HT1080 (cell line): Measurements from ENCODE around the gene CCDC28B. TPM values are rescaled to one million over a fixed set of nuclear protein-coding genes. Genes with fewer than 3 reads are reported as not detected.

Experiments used
- DNase-seq: peaks from one replicate; pipeline ENCODE4 v3.0.0-alpha.2; 2015; ENCODE audit warnings: low read depth
- total RNA-seq: library from RNA; depleted of rRNA; stranded (reverse); fragments of >200 nt; shearing (Covaris generic); gene quantifications from 2 replicates; pipeline ENCODE4 v1.2.3, GENCODE V29; 2014; rRNA removed

The CCDC28B gene
- total RNA-seq, 1 experiment from 2014 or later = 14.0 TPM

DNA sequence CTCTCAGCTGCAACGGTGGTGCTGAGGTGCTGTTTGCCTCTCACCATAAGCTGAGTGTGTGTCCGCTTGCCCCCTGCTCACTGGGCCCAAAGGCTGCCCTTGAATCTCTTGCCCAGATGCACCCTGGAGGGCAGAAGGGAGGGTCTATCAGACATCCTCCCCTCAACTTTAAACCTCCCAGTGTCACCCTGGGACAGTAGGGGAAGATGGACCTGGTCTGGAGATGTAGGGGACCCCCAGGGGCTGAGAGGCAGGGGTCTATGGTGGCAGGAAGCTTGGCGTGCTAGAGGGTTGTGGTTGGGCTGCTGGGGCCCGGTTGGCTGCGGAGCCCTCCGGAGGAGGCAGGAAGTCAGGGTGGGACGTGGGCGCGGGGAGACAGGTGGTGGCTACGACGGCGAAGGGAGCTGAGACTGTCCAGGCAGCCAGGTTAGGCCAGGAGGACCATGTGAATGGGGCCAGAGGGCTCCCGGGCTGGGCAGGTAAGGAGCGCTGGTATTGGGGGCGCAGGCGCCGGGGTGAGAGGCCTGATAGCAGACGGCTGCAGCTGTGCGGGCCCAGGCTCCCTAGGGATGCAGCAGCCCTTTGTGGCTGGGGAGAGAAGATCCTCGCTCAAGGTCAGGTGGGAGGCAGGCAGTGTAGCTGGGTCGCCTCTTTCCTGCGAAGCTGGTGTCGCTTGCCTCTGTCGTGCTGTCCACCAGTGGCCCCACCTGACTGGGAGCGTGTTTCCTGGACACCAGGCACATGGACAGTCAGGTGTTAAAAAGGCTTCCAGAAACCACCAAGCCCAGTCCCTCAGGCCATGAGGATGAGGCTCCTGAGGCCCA, 50.7 kb downstream of the CCDC28B start, which contains the start of gene LCK:
Gene LCK, plus strand, starts transcription at position 373 of the 824 bp plus-strand sequence. CDS start 23,065 bp downstream, outside the sequence.
- no peak for DNase-seq

Other genes starting within 250 kb of the CCDC28B start
- 54.6 and 111 TPM in 2 replicates for gene KHDRBS1, start 186.7 kb upstream of the CCDC28B start, total RNA-seq
- 19.1 and 24.7 TPM in 2 replicates for gene TMEM39B, start 127.7 kb upstream of the CCDC28B start, total RNA-seq
- 35.7 and 40.0 TPM in 2 replicates for gene KPNA6, start 92.5 kb upstream of the CCDC28B start, total RNA-seq
- gene TXLNA, start 20.9 kb upstream of the CCDC28B start, total RNA-seq = 56.1 and 67.5 TPM in 2 replicates
- gene IQCC, start 5.1 kb downstream of the CCDC28B start, total RNA-seq = 3.0 and 3.5 TPM in 2 replicates
- gene DCDC2B, start 8.5 kb downstream of the CCDC28B start, total RNA-seq = not detected in 2 replicates
- gene TMEM234, start 21.8 kb downstream of the CCDC28B start, total RNA-seq = 15.6 and 17.2 TPM in 2 replicates
- gene EIF3I, start 21.8 kb downstream of the CCDC28B start, total RNA-seq = 640 and 670 TPM in 2 replicates
- 0.17 and 0.95 TPM in 2 replicates for gene FAM167B, start 46.6 kb downstream of the CCDC28B start, total RNA-seq
- gene LCK, start 50.7 kb downstream of the CCDC28B start, total RNA-seq = 0.16 TPM in 1 of 2 replicates, not detected in the other
- gene HDAC1, start 91.5 kb downstream of the CCDC28B start, total RNA-seq = 123 and 126 TPM in 2 replicates
- gene MARCKSL1, start 135.6 kb downstream of the CCDC28B start, total RNA-seq = 89.4 and 127 TPM in 2 replicates
- 1.2 and 1.9 TPM in 2 replicates for gene FAM229A, start 161.9 kb downstream of the CCDC28B start, total RNA-seq
- gene TSSK3, start 161.9 kb downstream of the CCDC28B start, total RNA-seq = 0.60 TPM in 1 of 2 replicates, not detected in the other
- 31.8 and 33.4 TPM in 2 replicates for gene BSDC1, start 193.8 kb downstream of the CCDC28B start, total RNA-seq